ENCODE results near the gene MACROD1.

MACROD1 gene

GRCh38 chr11:64078284-64078683, 87.6 kb downstream of the MACROD1 start:
- Histone ChIP-seq H3K9ac (ENCODE audit: low read length) (no peak overlapping the region), H3K79me1 (ENCODE audit: low read length) (no peaks in the 10 kb centered on the region), H2AFZ (ENCODE audit: insufficient read depth, low read length, poor library complexity) (no peak overlapping the region), H2BK5ac (ENCODE audit: low read depth, low read length, poor library complexity) (no peak overlapping the region), H2BK120ac (ENCODE audit: insufficient read depth, low read length, poor library complexity) (no peak overlapping the region), H3K23ac (ENCODE audit: low read length) (no peak overlapping the region), H3K14ac (ENCODE audit: low read length) (no peak overlapping the region), H4K12ac (ENCODE audit: low read depth, low read length) (no peak overlapping the region), H4K8ac (ENCODE audit: low read depth, low read length) (no peak overlapping the region), H3K18ac (ENCODE audit: low read length) (no peak overlapping the region), H3K79me2 (ENCODE audit: control insufficient read depth, insufficient read depth, low read length, poor library complexity) (no peaks in the 10 kb centered on the region), H3K27ac (ENCODE audit: low read depth, low read length) (no peak overlapping the region), H3K4me3 (ENCODE audit: low read depth, low read length) (no peak overlapping the region), H2BK12ac (ENCODE audit: low read length) (no peak overlapping the region), H3K36me3 (ENCODE audit: control insufficient read depth in 1 of 2, insufficient read depth in 2 of 2, low read length in 2 of 2) (no peaks in the 10 kb centered on the region), H3K4me1 (ENCODE audit: control insufficient read depth in 1 of 2, insufficient read depth in 2 of 2, low read length in 2 of 2) (peaks cover 5 to 6% of the 10 kb centered on the region in 2 experiments), H3K4me2 (ENCODE audit: low read length) (no peak overlapping the region), H2AK5ac (ENCODE audit: low read length) (no peak overlapping the region), H3K9me3 (ENCODE audit: insufficient read depth, low read depth, low read length) (peaks cover 4% of the 10 kb centered on the region), H3K27me3 (ENCODE audit: insufficient read depth, low read length) (no peaks in the 10 kb centered on the region), H4K91ac (ENCODE audit: low read depth, low read length) (no peak overlapping the region), H3K4ac (ENCODE audit: low read depth, low read length) (no peak overlapping the region)
- DNase-seq = no peak
- WGBS (ENCODE audit: extremely low coverage, insufficient coverage, insufficient read length) = no CpG with 5 or more reads among the region's 11 CpGs

- Histone ChIP-seq H2AFZ (ENCODE audit: insufficient read depth, low read length, poor library complexity) (no peak overlapping the region), H3K14ac (ENCODE audit: low read length) (no peak overlapping the region), H2BK12ac (ENCODE audit: low read length) (no peak overlapping the region), H3K27me3 (ENCODE audit: insufficient read depth, low read length) (no peaks in the 10 kb centered on the region), H3K23ac (ENCODE audit: low read length) (no peak overlapping the region), H2AK5ac (ENCODE audit: low read length) (no peak overlapping the region), H3K9ac (ENCODE audit: low read length) (no peak overlapping the region), H4K12ac (ENCODE audit: low read depth, low read length) (no peak overlapping the region), H3K18ac (ENCODE audit: low read length) (no peak overlapping the region), H4K91ac (ENCODE audit: low read depth, low read length) (no peak overlapping the region), H3K4me2 (ENCODE audit: low read length) (no peak overlapping the region), H4K8ac (ENCODE audit: low read depth, low read length) (no peak overlapping the region), H3K4me1 (ENCODE audit: control insufficient read depth in 1 of 2, insufficient read depth in 2 of 2, low read length in 2 of 2) (peaks cover 5 to 6% of the 10 kb centered on the region in 2 experiments), H3K9me3 (ENCODE audit: insufficient read depth, low read depth, low read length) (peaks cover 2% of the 10 kb centered on the region), H3K79me1 (ENCODE audit: low read length) (no peaks in the 10 kb centered on the region), H3K79me2 (ENCODE audit: control insufficient read depth, insufficient read depth, low read length, poor library complexity) (no peaks in the 10 kb centered on the region), H3K4me3 (ENCODE audit: low read depth, low read length) (no peak overlapping the region), H2BK5ac (ENCODE audit: low read depth, low read length, poor library complexity) (no peak overlapping the region), H3K36me3 (ENCODE audit: control insufficient read depth in 1 of 2, insufficient read depth in 2 of 2, low read length in 2 of 2) (no peaks in the 10 kb centered on the region), H2BK120ac (ENCODE audit: insufficient read depth, low read length, poor library complexity) (no peak overlapping the region), H3K4ac (ENCODE audit: low read depth, low read length) (no peak overlapping the region), H3K27ac (ENCODE audit: low read depth, low read length) (no peak overlapping the region)
- no peak for DNase-seq
- no CpG with 5 or more reads among the region's 12 CpGs for WGBS (ENCODE audit: extremely low coverage, insufficient coverage, insufficient read length)
Observed at GRCh38 chr11:64077607-64078006, 88.3 kb downstream of the MACROD1 start.

- H3K4me3 ChIP-seq (ENCODE audit: low read depth, low read length) = no peak overlapping the region
- H2AK5ac ChIP-seq (ENCODE audit: low read length) = no peak overlapping the region
Observed at GRCh38 chr11:64076758-64077157, 89.2 kb downstream of the MACROD1 start.

GRCh38 chr11:64074239-64074638, 91.7 kb downstream of the MACROD1 start:
- DNase-seq = peak in 1 of 2 donors; percentile 29
- H2AK5ac ChIP-seq (ENCODE audit: low read length) = no peak overlapping the region
- no peak overlapping the region for H3K14ac ChIP-seq (ENCODE audit: low read length)
- no peak overlapping the region for H4K8ac ChIP-seq (ENCODE audit: low read depth, low read length)
- no peak overlapping the region for H3K27ac ChIP-seq (ENCODE audit: low read depth, low read length)
- no peak overlapping the region for H2AFZ ChIP-seq (ENCODE audit: insufficient read depth, low read length, poor library complexity)
- no CpG with 5 or more reads among the region's 10 CpGs for WGBS (ENCODE audit: extremely low coverage, insufficient coverage, insufficient read length)
- H2BK12ac ChIP-seq (ENCODE audit: low read length) = no peak overlapping the region
- H3K79me1 ChIP-seq (ENCODE audit: low read length) = no peaks in the 10 kb centered on the region
- no peaks in the 10 kb centered on the region for H3K79me2 ChIP-seq (ENCODE audit: control insufficient read depth, insufficient read depth, low read length, poor library complexity)
- H3K9ac ChIP-seq (ENCODE audit: low read length) = no peak overlapping the region
- no peak overlapping the region for H4K12ac ChIP-seq (ENCODE audit: low read depth, low read length)
- H4K91ac ChIP-seq (ENCODE audit: low read depth, low read length) = no peak overlapping the region
- H2BK5ac ChIP-seq (ENCODE audit: low read depth, low read length, poor library complexity) = no peak overlapping the region
- H3K18ac ChIP-seq (ENCODE audit: low read length) = no peak overlapping the region
- peaks cover 5 to 6% of the 10 kb centered on the region in 2 experiments for H3K4me1 ChIP-seq (ENCODE audit: control insufficient read depth in 1 of 2, insufficient read depth in 2 of 2, low read length in 2 of 2)
- H3K4me3 ChIP-seq (ENCODE audit: low read depth, low read length) = no peak overlapping the region
- H2BK120ac ChIP-seq (ENCODE audit: insufficient read depth, low read length, poor library complexity) = no peak overlapping the region
- no peak overlapping the region for H3K23ac ChIP-seq (ENCODE audit: low read length)
- H3K4me2 ChIP-seq (ENCODE audit: low read length) = no peak overlapping the region
- no peaks in the 10 kb centered on the region for H3K27me3 ChIP-seq (ENCODE audit: insufficient read depth, low read length)
- H3K4ac ChIP-seq (ENCODE audit: low read depth, low read length) = no peak overlapping the region
- no peaks in the 10 kb centered on the region for H3K36me3 ChIP-seq (ENCODE audit: control insufficient read depth in 1 of 2, insufficient read depth in 2 of 2, low read length in 2 of 2)
- no peaks in the 10 kb centered on the region for H3K9me3 ChIP-seq (ENCODE audit: insufficient read depth, low read depth, low read length)

More at GRCh38 chr11:64076758-64077157, 89.2 kb downstream of the MACROD1 start:
- Histone ChIP-seq H3K79me1 (ENCODE audit: low read length) (no peaks in the 10 kb centered on the region), H3K36me3 (ENCODE audit: control insufficient read depth in 1 of 2, insufficient read depth in 2 of 2, low read length in 2 of 2) (no peaks in the 10 kb centered on the region), H3K9me3 (ENCODE audit: insufficient read depth, low read depth, low read length) (peaks cover 2% of the 10 kb centered on the region), H2BK5ac (ENCODE audit: low read depth, low read length, poor library complexity) (no peak overlapping the region), H3K14ac (ENCODE audit: low read length) (no peak overlapping the region), H3K79me2 (ENCODE audit: control insufficient read depth, insufficient read depth, low read length, poor library complexity) (no peaks in the 10 kb centered on the region), H3K27ac (ENCODE audit: low read depth, low read length) (no peak overlapping the region), H2BK120ac (ENCODE audit: insufficient read depth, low read length, poor library complexity) (no peak overlapping the region), H2AFZ (ENCODE audit: insufficient read depth, low read length, poor library complexity) (no peak overlapping the region), H3K23ac (ENCODE audit: low read length) (no peak overlapping the region), H3K4ac (ENCODE audit: low read depth, low read length) (no peak overlapping the region), H2BK12ac (ENCODE audit: low read length) (no peak overlapping the region), H3K4me2 (ENCODE audit: low read length) (no peak overlapping the region), H4K12ac (ENCODE audit: low read depth, low read length) (no peak overlapping the region), H3K9ac (ENCODE audit: low read length) (no peak overlapping the region), H3K4me1 (ENCODE audit: control insufficient read depth in 1 of 2, insufficient read depth in 2 of 2, low read length in 2 of 2) (peaks cover 5 to 6% of the 10 kb centered on the region in 2 experiments), H4K8ac (ENCODE audit: low read depth, low read length) (no peak overlapping the region), H3K18ac (ENCODE audit: low read length) (no peak overlapping the region), H4K91ac (ENCODE audit: low read depth, low read length) (no peak overlapping the region), H3K27me3 (ENCODE audit: insufficient read depth, low read length) (no peaks in the 10 kb centered on the region)
- no CpG with 5 or more reads among the region's 8 CpGs for WGBS (ENCODE audit: extremely low coverage, insufficient coverage, insufficient read length)
- no peak for DNase-seq

Measured in trophoblast cell (in vitro differentiated cells and primary cell).